Central memory CD4-positive, alpha-beta T cell (primary cell): ENCODE measurements around the gene NPHP4.
"Not testable (repeated sequence)": the region's sequence is repeated elsewhere in the genome, so short reads cannot be mapped to it uniquely, and the experiment has no call there.

Source experiments
- DNase-seq: peaks from one replicate; pipeline ENCODE4 v3.0.0; 2022

Gene NPHP4

DNA sequence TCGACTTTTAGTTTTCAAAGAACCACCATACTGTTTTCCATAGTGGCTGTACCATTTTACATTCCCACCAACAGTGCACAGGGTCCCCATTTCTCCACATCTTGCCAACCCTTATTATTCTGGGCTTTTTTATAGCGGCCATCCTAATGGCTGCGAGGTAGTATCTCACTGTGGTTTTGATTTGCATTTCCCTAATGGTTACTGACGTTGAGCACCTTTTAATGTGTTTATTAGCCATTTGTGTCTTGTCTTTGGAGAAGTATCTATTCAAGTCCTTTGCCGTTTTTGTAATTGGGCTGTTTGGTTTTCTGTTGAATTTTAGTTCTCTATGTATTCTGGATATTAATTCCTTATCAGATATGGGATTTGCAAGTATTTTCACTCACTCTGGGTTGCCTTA, 31.1 kb upstream of the NPHP4 start:
- no peak for DNase-seq

DNA sequence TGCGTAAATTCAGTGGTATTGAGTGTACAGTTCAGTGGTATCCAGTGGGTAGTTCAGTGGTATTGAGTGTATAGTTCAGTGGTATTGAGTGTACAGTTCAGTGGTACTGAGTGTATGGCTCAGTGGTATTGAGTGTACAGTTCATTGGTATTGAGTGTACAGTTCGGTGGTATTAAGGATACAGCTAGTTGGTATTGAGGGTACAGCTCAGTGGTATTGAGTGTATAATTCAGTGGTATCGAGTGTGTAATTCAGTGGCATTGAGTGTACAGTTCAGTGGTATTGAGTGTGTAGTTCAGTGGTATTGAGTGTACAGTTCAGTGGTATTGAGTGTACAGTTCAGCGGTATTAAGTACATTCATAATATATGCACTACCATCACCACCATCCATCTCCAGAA, 30.0 kb upstream of the NPHP4 start:
- no peak for DNase-seq

DNA sequence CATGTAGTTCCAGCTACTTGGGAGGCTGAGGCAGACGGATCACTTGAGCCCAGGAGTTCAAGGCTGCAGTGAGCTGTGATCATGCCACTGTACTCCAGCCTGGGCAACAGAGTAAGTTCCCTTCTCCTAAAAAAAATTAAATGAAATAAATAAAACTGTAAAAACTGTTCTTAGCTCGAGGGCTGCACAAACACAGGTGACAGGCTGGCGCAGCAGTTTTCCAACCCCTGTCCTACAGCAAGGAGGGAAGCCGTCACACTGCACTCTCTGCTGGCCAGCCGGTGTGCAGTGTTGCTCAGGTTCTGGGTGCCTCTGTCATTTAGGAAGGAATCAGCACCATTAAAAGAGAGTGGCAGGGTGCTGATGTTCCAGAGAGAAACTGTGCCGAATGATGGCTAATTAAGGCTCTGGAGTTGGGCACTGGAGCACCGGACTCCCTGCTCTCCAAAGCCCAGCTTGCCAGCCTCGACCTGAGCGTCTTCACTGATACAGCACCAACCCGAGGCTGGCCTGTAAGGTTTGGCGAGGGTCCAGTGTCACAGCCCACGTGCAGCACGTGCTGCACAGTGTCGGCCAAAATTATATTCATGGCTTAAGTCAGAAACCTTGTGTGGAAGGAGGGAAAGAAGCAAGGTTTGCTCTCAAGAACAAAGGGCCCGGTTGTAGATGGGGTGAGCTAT, 27.1 kb upstream of the NPHP4 start:
- no peak for DNase-seq

DNA sequence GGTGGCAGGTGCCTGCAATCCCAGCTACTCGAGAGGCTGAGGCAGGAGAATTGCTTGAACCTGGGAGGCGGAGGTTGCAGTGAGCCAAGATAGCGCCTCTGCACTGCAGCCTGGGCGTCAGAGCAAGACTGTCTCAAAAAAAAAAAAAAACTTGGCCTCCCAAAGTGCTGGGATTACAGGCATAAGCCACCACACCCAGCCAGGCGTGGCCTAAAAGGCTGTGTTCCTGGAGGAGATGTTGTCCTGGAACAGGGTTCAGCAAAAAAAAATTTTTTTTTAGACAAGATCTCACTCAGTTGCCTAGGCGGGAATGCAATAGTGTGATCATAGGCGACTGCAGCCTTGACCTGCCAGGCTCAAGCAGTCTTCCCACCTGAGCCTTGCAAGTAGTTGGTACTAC, 25.4 kb upstream of the NPHP4 start:
- not testable (repeated sequence) for DNase-seq

DNA sequence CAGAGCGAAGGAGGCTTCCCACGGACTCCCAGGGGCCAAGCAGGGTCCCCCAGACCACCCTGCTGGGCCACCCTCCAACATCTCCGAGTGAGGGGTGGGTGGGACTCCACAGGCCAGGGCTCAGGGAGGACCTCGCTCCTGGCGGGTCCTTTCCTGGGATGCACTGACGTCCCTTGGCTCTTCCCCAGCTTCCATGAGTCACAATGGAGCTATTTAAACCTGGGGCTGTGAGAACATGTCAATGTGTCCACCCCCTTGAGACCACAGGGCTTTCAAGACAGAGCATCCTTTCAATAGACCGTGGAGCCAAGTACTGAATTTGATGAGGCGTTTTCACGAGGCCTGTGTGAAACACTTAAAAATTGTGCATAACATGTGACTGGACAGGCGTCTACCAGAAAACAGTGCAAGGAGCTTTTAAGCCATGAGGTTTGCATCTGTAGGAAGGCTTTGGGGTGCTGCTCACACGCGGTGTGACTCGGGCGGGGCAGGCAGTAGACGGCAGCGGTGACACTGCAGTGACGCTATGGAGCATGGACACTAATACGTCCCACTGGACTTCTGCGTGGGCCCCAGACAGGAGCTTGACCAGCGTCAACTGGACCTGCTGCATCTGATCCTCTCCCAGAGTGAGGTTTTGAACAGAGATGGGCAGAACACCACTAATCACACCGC, 24.1 kb upstream of the NPHP4 start:
- no peak for DNase-seq

DNA sequence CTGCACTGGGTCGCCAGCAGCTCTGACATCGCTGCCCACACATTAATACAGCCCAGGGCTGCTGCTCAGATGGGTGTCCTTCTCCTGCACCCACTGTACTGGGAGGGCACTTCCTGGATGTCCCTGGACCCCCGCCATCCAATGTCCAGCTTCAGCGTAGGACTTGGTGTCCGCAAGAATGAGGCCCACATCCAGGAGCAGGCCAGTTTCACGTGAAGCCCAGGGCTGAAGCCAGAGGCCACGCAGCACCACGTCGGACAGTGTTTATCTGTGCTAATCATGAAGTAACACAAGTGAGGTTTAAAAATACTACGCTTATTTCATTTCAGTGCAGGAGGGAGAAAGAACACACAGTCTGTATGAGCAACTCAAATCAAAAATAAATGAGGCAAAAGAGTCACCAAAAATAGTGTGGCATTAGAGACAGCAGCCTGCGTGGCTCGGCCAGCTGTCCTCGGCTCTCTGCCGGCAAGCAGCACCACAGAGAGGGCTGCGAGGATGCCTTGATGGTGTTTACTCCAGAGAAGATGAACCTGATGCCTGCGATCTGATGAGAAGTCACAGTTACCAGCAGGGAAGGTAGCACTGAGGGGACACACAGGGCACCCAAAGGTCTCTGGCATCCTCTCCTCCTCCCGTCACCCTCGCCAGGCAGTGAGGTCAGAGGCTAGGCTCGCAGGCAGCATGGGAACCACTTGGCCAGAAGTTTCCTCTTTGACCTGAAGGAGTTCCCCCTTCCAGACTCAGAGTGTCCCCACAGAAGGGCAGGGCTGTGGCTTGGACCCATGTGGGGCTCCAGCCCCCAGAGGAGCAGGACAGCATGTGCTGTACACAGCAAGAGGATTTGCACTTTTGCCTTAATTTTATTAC, 22.1 kb upstream of the NPHP4 start:
- no peak for DNase-seq

DNA sequence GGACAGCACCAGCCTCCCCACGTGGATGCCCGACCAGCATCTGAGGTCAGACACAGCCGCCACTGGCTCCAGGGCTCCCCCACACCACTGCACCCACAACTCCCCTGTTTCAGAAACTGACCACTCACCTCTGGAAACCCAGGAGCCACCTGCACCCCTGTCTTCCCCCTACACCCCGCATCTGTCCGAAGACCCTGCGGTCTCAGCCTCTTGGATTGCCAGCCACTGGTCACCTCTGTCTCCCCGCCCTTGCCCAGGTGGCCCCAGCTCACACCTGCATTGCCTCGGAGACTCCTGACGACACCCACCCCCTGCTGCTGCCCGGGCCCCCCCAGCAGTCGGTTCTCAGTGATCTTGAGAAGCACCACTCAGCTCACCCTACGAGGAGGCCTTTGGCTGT, 21.3 kb upstream of the NPHP4 start:
- no peak for DNase-seq

DNA sequence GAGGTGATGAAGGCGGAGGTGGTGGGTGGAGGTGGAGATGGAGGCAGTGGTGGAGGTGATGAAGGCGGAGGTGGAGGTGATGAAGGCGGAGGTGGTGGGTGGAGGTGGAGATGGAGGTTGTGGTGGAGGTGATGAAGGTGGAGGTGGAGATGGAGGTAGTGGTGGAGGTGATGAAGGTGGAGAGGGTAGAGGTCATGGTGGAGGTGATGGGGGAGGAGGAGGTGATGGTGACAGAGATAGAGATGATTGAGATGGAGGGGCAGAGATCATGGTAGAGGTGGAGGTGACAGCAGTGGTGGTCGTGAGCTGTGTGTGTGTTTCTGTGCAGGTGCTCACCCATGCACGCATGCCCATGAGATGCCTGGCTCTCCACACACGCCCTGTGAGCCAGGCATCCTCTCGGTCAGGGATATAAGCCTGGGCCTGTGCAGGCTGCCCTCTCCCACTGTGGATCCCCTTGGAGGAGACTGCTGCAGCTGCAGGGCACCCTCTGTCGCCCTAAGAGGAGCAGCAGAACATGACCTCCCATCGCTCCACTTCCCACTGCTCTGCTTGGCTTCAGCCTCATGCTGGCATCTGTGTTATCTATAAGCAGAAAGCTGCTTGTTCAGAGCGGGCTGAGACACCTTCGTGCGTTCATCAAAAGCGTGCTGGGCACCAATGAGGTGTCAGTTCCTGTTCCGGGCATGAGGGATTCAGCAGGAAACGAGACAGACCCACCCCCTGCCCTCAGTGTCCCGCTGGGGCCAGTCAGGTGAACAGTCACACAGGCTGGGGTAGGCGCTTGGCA, 20.5 kb upstream of the NPHP4 start:
- DNase-seq, result peak; percentile 54

DNA sequence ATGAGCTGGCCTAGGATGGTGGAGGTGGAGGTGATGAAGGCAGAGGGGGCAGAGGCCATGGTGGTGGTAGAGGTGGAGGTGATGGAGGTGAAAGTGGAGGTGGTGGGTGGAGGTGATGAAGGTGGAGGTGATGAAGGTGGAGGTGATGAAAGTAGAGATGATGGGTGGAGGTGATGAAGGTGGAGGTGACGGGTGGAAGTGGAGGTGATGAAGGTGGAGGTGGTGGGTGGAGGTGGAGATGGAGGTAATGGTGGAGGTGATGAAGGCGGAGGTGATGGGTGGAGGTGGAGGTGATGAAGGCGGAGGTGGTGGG, 19.7 kb upstream of the NPHP4 start:
- no peak for DNase-seq

DNA sequence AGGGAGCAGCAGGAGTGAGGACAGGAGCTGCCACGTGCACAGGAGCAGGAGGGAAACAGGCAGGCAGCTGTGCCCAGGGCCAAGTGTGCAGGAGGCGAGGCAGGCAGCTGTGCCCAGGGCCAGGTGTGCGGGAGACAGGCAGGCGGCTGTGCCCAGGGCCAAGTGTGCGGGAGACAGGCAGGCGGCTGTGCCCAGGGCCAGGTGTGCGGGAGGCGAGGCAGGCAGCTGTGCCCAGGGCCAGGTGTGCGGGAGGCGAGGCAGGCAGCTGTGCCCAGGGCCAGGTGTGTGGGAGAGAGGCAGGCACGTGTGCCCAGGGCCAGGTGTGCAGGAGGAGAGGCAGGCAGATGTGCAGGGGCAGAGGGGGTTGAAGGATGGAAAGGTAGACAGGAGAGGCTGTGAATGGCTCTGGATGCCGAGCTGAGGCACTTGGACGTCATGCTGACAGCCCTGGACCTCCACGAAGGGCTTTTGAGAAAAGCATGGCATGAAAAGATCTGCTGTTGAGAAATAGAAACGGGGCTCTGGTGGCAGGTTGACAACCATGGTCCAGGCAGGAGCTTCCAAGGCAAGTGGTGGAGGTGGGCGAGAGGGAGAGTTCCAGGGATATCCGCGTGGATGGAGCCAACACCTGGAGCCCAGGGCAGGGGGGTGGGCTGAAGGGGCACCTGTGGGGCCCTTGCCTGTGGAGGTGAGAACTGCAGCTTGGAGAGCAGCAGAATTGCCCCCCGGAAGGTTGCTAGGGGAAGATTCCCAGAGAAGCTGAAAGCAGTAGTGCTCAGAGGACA, 19.1 kb upstream of the NPHP4 start:
- DNase-seq, result no peak

DNA sequence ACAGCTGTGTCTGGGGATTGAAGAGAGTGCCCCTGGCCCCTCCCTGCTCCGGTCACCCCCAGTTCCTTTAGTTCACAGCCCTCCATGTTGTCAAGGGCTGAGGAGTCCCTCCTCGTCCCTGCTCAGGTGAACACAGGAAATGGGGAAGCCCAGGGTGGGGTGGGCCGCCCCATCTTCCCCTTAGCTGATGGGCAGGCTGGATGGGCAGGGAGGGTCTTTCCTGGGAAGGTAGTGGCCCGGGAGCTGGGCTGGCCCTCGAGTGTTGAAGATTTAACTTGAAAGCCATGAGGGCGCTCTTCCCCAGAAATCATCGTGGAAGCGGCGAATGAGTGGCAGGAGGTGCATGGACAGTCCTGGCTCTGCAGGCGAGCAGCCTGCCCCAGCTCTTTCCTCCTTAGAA, 18.3 kb upstream of the NPHP4 start:
- no peak for DNase-seq

DNA sequence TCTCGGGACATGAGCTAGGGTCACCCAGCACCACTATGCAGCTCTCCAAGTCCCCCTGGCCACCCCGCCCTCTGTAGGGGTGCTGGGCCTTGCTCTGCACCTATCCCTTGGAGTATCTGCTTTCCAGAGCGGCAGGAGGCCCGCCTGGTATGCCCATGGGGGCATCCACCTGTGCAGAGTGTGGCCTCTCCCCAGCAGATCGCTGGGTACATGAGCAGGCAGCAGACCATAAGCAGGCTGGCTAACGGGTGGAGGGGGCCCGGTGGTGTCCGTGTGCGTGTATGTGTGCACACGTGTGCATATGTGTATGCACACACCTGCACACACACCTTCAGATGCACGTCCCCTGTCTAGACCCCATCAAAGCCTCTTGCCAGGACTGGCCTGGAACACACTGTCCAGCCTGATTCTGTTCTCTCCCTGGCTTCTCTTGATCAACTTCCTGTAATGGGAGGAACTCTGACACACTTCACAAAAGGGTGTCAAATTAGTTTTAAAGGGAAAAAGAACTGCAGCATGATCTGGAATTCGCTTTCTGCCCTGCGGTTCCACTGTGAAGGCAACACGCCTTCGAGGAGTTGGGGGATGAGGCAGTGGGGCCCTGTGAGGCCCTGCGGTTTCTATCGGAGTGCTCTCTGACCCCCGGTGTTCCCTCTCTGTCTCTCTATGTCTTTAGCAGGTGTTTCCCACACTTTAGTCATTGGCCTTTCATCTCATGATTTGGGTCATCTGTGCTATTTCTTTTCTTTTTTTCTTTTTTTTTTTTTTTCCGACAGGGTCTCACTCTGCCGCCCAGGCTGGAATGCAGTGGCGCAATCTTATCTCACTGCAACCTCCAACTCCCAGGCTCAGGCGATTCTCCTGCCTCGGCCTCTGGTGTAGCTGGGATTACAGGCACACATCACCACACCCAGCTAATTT, 17.2 kb upstream of the NPHP4 start:
- no peak for DNase-seq

DNA sequence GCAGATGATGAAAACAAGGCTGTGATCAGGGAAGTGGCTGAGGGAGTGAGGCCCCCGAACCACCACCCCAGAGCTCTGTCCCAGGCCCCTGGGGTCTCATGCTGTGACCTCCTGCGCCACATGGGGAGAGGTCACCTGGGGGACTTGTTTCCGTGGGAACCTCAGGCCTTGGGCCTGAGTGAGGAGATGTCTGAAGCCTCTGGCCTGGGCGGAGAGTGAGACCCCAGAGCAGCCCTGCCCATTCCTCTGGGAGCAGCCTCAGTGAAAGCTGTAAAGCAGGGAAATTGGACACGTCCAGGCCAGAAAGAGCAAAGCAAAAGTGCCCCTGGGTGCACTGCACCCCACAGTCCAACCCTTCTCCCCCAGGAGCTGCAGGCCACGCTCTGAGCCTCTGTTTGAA, 16.5 kb upstream of the NPHP4 start:
- DNase-seq, result no peak

DNA sequence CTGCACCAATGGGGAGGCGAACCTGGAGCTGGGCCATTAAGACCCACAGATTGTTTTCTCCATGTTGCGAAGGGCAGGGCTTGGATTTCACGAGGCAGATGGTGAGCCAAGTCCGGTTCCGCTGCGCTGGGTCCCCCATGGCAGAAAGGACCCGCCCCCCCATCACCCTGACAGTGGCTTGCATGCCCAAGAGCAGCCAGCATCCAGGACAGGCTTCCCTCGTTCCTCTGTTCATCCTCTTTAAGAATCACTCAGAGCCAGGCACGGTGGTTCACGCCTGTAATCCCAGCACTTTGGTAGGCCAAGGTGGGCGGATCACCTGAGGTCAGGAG, 15.8 kb upstream of the NPHP4 start:
- DNase-seq, result no peak

DNA sequence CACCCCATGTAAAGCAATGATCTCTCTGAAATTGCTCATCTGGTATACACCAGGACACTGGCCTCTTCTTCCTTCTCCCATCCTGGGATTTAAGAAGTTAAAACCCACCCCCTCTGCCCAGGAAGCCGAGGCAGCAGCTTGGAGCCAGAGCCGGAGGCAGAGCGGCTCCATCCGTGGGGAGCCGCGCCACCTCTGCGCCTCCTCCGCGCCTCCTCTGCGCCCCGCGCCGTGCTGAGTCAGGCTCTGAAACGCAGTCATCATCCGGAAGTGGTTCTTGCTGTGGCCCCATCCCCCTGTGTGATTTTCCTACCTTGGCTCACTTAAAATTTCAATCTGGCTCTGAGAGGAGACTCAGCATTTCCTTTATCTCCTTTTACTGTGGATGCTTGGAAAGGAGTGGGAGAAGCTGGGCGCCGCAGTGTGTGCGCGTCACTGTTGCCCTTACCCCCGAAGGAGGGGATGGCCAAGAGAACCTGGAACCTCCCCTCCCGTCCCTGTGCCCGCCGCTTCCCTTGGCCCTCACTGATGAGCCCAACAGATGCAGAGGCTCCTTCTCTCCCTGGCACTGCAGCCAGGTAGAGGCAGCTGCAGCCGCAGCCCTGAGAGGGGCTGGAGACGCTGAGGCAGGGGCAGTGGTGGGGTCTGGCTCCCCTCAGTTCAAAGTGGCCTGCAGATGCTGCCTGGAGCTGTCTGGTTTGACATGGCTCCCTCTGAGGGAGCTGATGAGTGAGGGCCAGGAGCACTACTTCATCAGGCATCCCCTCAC, 15.3 kb upstream of the NPHP4 start:
- no peak for DNase-seq

DNA sequence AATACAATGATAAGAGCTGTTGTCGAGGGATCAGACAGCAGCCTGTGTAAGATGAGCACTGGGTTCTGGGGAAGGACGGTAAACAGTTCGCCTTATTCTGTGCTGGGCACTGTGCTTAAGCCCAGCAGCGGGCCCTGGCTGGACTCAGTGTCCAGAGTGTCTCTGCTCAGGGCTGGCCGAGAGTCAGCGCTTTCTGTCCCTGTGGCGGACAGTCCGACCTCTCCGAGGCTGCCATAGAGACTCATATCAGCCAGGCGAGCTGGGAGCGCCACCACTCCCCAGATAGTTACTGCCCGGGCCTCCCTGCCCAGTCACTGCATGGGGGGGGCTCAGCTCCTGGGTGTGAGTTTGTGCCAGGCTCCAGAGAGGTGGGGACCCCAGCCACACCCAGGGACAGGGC, 14.7 kb upstream of the NPHP4 start:
- DNase-seq, result no peak

DNA sequence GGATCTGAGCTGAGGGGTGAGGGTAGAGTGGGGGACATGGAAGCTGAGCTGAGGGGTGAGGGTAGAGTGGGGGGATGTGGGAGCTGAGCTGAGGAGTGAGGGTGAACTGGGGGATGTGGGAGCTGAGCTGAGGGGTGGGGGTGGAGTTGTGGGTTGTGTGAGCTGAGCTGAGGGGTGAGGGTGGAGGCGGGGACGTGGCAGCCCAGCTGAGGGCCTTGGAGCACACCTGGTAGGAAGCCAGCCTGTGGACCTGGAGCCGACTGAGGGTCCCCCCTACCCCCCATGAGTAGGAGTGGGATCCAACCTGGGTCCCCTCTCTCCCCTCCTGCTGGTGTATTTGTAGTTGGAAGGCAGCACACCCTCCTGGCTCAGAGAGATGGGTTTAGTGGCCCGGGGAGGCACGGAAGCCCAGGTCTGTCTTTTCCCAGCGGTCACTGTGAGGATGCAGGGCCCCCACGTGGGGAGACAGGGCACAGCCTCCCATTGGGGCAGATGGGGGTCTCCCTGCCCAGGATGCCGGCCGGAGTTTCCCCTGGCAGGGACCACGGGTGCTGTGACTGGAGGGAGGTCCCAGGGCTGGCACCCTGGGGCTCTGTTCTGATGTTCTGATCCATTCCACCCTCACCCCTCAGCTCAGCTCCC, 13.2 kb upstream of the NPHP4 start:
- DNase-seq, result no peak

DNA sequence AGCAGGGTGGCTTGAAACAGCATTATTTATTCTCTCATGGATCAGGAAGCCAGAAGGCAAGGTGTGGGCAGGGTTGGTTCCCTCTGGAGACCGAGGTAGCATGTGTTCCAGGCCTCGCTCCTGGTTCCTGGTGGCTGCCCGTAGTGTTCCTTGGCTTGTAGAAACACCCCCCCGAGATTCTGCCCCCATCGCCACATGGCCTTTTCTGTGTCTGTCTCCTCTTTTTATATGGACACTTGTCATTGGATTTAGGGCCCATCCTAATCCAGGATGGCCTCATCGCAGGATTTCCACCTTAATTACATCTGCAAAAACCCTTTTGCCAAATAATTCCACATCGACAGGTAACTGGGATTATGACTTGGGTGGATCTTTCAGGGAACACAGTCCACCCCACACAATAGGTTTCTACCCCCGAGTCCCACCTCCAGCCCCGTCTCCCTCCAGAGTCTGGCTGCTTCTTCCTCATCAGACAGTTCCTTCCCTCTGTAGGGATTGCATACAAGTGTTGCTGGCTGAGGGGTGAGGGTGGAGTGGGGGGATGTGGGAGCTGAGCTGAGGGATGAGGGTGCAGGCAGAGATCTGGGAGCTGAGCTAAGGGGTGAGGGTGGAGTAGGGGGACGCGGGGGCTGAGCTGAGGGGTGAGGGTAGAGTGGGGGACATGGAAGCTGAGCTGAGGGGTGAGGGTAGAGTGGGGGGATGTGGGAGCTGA, 12.3 kb upstream of the NPHP4 start:
- DNase-seq, result no peak
